Measurements from ENCODE around the gene NUP210.
"Not testable (repeated sequence)": the region's sequence is repeated elsewhere in the genome, so short reads cannot be mapped to it uniquely, and the experiment has no call there.

Gene NUP210

DNA sequence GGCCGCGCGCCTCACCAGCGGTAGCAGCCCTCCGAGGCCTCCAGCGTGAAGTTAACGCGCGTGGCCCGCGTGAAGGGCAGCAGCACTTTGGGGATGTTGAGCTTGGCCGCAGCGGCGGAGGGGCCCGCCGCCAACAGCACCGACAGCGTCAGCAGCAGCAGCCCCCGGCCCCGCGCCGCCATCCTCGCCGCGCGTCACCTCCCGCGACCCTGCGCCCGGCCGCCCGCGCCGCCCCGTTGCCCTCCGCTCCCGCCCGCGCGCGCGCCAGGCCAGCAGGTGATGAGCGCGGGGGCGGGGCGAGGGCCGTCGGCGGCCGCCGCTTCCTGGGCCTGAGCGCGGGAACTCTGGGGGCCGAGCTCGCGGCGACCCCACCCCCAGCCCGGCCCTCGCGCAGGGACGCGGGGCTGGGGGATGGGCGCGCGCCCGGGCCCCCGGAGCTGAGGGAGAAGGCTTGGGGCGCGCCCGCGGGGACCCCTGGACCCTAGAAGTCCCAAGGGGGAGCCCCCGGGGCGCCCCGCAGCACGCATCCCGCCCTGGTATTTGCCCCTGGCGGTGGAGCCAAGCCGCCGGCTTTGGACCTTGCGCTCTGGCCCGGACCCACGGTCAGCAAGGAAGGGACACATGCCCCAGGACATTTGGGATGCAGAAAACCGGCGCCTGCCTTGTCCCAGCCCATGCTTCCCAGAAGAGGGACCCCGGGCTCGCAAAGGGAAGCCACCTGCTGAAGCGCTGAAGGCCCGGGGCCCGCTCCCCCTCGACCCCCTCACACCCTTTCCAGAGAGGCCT lies at the start of gene NUP210:
TSS of gene NUP210 (minus strand) at position 278 of the 786 bp plus-strand sequence. CDS start at position 182, 96 bp downstream.
- DNase-seq, result no peak

DNA sequence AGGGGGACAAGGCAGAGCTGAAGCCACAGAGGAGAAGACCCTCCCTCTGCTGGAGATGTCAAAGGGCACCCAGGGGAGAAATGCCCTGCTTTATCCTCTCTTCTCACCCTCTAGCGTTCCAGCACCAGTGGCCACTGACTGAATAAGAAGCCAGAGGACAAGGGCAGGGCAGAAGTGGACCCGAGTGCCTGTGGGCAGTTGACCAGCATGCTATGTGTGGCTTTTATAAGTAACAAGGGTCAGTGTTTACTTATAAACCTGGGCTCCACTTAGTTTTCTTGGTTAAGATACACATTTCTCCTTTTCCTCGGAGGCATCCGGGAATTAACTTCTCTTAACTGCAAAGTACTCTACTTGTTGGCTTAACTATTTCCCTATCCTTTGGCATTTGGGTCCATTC lies 46.7 kb upstream of the NUP210 start:
- DNase-seq, result no peak

DNA sequence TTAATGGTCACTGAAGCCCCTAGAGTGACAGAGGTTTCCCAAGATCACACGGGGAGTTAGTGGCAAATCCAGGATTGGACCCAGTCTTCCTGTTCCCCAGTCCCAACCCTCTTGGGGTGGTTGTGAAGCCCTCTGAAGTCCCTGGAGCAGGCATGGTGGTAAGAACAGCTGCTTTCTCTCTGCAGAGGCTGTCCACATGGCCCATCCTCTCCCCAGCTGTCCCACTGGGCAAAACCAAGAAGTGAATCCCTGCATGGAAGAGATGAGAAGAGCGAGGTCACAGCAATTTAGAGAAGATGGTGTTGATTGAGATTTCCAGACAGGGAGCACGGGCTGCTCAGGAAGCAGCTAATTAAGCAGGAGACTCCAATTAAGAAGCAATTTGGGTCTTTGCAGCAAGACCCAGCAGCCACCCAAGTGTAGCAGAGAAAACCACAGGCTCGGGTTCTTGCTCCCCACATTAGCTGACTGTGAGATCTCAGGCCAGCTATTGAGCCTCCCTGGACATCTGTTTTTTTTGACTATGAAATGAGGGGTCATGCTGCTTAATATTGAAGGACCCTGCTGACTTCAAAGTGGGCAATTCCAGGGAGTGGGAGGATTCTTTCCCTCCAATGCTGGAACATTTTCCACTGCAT lies 45.2 kb upstream of the NUP210 start:
- DNase-seq, result no peak

DNA sequence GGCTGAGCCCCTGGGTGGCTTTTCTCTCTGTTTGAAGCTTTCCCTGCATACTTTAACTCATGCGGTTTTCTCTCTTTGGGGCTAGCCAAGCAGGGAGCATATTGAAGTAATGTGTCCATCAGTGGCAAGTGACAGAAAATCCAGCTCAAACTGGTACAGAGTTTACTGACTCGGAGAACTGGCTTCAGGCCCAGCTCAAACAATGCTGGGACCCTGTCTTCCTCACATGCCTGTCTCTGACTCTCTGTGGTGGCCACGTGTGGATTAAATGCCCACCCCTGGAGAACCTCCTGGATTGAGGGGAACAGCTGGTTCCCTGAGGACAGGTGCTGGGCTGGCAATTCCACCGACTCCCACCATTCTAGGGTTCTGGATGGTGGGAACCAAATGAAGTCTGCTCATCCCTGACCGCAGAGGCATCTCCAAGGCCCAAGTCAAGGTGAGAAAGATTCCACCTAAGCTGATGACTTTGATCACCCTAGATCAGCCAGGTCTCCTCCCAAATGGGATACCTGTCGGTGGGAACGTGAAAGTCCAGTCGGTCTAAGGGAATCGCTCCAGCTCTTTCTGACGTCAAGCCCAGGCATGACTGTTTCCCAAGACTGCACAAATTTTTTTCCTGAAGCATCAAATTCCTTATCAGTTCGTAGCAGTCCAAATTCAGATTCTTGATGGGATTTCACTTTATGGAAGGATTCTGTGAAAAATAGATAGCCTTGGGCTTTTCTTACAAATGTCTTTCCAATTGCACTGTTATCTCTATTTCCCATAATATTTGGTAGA lies 43.7 kb upstream of the NUP210 start:
- DNase-seq, result no peak

DNA sequence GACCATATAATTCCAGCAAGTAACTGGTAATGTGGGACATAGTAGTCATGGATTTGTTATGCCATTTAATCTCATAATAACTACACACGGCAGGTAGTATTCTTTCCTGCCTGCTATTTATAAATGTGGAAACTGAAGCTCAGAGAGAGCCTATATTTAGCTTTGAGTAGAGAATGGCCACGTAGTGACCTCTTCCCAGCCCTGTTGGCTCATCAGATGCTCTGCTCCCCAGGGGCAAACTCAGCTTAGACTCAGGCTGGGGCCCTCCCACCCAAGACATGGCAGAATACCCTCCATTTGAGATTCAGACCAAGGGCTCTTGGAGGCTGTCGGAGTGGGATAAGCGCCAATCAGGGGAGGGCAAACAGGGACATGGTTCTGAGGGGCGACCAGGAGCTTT lies 42.7 kb upstream of the NUP210 start:
- DNase-seq, result no peak

DNA sequence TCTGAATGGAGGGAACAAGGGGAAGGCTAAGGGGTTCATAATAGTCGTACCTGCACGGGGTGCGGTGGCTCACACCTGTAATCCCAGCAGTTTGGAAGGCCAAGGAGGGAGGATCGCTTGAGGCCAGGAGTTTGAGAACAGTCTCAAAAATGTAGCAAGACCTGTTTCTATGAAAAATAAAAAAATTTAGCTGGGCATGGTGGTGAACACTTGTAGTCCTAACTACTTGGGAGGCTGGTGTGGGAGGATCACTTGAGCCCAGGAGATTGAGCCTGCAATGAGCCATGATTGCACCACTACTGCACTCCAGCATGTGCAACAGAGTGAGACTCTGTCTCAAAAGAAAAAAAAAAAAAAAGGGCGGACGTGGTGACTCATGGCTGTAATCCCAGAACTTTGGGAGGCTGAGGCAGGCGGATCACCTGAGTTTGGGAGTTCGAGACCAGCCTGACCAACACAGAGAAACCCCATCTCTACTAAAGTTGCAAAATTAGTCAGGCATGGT lies 42.1 kb upstream of the NUP210 start:
- no peak for DNase-seq

DNA sequence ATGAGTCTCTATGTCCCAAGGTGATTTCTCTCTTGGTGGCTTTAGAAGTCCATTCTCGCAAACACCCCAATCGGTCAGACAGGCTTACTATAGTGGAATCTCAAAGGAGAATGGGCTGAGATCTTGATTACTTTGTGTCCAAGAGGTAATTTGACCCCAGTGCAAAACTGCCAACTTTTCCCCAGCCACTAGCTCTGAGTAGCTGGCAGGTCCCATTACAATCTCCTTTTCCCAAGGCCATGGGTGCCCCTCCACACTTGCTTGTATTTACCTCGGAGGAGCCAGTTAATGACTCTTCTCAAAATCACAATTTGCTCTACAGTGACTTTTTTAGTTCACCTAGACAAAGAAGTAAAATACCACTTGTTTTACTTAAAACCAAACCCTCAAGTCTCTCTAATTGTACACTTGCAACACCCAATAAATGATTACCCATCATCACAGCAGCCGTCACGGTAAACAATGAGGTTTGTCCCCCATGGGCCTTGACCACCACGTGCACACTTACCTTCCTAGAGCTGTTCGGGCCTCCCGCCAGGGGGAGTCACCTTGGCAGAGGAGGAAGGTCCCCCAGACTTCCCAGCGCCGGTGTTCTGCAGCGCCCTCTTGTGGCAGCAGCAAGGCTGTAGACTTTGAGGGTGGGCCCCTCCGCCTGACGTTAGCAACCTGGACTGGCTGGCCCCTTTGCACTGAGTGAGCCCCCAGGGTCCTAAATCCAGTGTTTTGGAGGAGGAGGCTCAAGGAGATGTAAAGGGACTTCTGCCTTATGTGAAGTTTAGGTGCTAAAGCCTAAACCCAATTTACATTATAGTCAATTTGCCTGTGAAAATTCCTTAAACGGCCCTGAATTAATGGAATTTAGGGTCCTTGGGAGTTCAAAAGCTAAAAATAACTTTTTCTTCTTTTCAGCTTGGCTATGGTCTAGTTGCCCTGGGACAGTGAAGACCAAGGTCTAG lies 41.3 kb upstream of the NUP210 start:
- no peak for DNase-seq

DNA sequence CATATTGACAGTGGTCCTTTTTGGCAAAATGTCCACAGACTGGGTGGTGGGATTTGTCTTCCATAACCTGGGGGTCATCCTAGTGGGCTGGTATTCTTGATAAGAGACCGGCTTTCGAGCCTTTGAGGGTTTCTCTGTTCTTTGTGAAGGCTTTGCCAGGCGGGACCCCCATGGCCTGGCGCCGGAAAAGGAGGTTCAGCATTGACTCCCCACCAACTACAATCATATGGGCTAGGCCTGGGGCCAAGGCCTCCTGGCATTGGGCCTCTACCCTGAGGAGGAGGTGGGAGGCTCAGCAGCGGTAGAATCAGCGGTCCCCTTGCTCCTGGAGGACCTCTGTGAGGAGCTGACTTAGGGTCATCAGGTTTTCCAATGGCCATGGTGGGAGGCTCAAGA lies 40.2 kb upstream of the NUP210 start:
- no peak for DNase-seq

DNA sequence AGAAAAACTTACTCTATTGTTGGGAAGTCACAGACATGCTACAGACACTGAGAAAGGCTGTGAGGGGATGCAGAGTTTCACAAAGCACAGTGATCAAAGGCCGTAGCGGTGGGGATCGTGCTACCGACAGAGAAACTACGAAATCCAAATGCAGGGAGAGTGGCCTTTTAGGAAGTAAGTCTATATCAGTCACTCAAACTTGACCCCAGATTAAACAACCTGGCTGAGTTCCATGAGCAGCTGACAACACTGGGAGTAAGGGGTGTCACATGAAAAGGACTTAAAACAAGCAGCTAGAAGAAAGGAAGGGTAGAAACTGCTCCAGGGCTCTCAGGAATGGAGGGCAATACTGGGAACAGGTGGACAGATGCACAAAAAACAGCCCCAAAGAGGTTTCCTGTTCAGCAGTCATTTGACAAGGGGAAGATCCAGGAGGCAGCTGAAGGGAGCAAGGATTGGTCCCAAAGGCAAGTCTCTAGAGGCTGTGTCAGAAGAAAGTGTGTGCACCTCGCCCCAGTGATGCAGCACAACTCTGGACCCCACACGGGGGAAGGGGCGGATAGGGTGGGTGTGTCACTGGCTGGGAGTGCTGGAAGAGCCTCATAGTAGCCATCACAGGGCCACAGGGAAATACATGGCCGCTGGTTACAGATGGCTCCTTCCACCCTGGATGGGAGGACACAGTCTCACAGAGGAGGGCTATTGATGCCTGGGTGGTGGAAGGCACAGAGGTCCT lies 39.7 kb upstream of the NUP210 start:
- no peak for DNase-seq

DNA sequence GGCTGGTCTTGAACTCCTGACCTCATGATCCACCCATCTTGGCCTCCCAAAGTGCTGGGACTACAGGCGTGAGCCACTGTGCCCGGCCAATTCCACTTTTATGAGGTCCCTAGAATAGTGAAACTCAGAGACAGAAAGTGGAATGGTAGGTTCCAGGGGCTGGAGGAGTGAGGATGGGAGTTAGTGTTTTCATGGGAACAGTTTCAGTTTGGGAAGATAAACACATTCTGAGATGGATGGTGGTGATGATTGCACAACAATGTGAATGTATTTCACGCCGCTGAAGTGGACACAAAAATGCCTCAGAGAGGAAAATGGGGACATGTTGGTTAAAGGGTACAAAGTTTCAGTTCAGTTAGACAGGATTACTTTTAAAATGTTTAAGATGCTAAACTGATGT lies 37.5 kb upstream of the NUP210 start:
- no peak for DNase-seq

DNA sequence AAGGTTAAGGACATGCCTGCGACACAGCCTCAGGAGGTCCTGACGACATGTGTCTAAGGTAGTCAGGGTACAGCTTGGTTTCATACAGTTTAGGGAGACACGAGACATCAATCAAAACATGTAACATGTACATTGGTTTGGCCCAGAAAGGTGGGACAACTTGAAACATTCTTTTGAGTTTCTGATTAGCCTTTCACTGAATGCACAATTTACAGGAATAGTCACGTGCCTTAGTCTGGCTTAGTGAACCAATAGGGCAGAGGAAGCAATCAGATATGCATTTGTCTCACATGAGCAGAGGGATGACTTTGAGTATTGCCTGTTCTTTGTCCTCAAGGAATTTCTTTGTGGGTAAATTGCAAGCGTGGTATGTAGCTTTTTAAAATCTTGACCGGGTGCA lies 35.5 kb upstream of the NUP210 start:
- DNase-seq, result no peak

DNA sequence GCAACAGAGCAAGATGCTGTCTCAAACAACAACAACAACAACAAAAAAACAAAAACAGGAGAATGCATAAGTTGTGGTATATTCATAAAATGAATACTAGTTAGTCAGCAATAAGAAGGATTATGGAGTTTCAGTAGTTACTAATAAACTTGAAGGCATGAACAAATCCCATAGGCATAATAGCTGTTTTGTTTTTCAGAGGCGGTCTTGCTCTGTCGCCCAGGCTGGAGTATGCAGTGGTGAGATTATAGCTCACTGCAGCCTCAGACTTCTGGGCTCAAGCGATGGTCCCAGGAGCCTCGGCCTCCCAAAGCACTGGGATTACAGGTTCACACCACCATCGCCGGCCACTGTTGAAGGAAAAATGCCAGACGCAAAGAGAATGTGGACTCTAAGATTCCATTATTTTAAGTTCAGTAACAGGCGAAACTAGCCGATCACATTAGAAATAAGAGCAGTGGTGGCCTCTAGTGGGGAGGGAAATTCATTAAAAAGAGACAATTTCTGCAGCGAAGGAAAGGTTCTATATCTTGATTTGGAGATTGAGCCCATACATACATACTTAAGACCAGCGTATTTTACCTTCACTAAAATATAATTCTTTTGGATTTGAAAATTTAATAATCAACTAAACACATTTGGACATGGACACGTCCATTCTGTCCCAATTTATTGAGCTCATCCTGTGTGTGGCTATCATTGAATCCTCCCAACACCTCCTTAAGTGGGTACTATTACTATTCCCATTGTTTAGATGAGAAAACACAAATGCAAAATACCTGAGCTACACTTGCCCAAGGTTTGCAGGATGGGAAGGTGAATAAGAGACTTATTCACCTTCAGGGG lies 32.6 kb upstream of the NUP210 start:
- peak; percentile 57 for DNase-seq

DNA sequence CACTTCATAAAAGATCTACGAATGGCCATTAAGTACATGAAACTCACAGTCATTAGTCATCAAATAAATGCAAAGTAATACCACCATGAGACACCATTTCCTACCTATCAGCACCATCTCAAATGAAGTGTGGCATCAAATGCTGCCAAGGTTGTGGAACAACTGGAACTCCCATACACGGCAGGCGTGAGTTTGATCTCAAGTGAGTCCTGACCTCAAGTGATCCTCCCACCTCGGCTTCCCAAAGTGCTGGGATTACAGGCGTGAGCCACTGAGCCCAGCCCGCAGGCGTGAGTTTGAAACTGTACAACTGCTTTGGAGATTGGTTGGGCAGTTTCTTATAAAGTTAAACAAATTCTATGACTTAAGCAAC lies 31.2 kb upstream of the NUP210 start:
- no peak for DNase-seq

DNA sequence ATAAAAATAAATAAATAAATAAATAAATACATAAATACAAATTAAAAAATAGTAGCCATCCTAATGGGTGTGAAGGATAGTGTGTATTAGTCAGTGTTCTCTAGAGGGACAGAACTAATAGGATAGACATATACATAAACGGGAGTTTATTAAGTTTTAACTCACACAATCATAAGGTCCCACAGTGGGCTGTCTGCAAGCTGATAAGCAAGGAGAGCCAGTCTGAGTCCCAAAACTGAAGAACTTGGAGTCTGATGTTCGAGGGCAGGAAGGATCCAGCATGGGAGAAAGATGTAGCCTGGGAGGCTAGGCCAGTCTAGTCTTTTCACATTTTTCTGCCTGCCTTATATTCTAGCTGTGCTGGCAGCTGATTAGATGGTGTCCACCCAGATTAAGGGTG lies 22.8 kb upstream of the NUP210 start:
- not testable (repeated sequence) for DNase-seq

DNA sequence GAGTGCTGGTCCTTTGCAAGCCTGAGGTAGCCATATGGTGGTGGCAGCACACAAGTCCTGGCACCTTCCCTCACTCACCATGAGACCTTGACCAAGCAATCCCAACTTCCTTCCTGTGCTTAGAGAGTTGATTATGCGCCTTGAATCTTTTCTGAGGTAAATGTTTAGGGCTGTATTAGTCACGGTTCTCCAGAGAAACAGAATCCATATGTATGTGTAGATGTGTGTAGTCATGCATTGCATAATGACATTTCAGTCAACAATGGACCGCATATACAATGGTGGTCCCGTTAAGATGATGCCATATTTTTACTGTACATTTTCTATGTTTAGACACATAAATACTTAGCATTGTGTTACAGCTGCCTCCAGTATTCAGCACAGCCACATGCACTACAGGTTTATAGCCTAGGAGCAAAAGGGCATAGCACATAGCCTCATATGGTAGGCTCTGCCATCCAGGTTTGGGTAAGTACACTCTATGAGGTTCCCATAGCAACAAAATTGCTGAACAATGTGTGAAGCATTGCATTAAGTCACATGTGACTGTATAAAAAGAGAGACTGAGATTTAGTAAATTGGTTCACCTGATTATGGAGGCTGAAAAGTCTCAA lies 20.2 kb upstream of the NUP210 start:
- DNase-seq, result no peak

DNA sequence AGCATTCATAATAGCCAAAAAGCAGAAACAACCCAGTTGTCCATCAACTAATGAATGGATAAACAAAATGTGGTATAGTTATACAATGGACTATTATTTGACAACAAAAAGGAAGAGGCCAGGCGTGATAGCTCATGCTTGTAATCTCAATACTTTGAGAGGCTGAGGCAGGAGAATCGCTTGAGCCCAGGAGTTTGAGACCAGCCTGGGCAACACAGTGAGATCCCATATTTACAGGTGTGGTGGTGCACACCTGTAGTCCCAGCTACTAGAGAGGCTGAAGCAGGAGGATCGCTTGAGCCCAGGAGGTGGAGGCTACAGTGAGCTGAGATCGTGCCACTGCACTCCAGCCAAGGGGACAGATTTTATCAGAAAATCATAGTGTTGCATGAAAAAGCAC lies 16.1 kb upstream of the NUP210 start:
- not testable (repeated sequence) for DNase-seq

DNA sequence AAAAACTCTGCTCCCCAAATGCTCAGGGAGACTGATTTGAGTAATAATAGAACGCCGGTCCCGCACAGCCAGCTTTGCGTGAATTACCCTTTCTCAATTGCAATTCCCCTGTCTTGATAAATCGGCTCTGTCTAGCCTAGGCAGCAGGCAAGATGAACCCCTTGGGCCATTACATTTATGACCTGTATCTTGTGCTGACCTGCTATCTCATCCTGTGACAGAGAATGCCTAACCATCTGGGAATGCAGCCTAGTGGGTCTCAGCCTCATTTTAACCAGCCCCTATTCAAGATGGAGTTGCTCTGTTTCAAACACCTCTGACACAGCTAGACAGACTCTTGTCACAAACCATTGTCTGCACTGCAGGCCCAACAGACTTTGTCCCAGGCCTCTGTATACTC lies 13.8 kb upstream of the NUP210 start:
- DNase-seq, result no peak

DNA sequence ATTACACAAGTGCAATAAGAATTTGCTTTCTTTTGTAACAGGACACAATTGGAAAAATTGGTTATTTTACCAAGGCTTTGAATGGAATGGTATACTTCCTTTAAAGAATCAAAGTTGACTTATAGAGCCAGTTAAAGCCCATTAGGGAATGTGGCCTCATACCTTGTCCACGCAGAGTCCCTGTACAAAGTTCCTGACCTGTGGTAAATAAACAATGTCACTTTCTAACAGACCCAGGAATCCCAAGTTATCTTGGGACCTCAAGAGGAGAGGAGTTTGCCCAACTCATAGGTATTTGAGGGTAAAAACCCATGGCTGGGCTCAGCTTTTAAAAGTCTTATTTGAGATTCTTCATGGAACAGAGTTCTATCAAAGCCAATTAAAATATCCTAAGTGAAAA lies 12.0 kb upstream of the NUP210 start:
- no peak for DNase-seq

DNA sequence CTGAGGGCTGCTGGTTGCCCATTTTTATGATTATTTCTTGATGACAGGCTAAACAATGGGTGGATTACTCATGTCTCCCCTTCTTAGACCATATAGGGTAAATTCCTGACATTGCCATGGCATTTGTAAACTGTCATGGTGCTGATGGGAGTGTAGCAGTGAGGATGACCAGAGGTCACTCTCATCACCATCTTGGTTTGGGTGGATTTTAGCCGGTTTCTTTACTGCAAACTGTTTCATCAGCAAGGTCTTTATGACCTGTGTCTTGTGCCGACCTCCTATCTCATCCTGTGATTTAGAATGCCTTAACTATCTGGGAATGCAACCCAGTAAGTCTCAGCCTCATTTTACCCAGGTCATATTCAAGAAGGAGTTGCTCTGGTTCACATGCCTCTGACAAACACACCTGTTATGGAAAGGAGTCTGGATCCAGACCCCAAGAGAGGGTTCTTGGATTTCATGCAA lies 10.3 kb upstream of the NUP210 start:
- DNase-seq, result not testable (repeated sequence)

DNA sequence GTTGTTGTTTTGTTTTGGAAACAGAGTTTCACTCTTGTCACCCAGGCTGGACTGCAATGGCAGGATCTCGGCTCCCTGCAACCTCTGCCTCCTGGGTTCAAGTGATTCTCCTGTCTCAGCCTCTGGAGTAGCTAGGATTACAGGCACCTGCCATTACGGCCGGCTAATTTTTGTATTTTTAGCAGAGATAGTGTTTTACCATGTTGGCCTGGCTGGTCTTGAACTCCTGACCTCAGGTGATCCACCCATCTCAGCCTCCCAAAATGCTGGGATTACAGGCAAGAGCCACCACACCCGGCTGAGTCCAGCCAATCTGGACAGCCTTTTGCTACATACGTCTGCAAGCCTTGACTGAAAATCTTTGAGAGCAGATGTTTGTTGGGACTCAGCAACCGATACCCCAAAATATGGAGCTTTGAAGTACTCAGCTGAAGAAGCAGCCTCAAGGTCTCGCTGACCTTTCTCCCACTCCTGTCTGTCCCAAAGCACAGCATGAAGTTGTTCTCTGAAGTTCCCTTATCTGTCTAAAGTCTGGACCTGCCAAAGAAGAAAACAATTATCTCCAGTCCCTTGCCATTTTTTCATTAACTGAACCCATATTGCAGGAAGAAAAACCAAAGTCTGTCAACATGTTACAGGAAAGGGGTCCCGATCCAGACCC lies 9.6 kb upstream of the NUP210 start:
- no peak for DNase-seq
